A673 (cell line): ENCODE data around the gene TLR1. TPM values are rescaled to one million over a fixed set of nuclear protein-coding genes. Genes with fewer than 3 reads are reported as not detected.
"Not testable (repeated sequence)": the region's sequence is repeated elsewhere in the genome, so short reads cannot be mapped to it uniquely, and the experiment has no call there.

Experiments used
- BruUV-seq: library from RNA; stranded (reverse); fragments of 400-500 nt; replicated peaks from 2 replicates; lab custom pipeline; 2021; lab: Mats Ljungman, UMichigan
- CTCF ChIA-PET: fragments of 300-600 bp; sonication (Branson Sonifier 250); formaldehyde crosslinking; loops from one replicate; lab custom pipeline; 2022; ENCODE audit warnings: antibody characterized with exemption; lab: Charles Lee
- POLR2A ChIA-PET: fragments of 300-600 bp; sonication (Branson Sonifier 250); formaldehyde crosslinking; loops from one replicate; lab custom pipeline; 2022; ENCODE audit warnings: antibody characterized with exemption; ENCODE audit not compliant: low non-redundant PET; lab: Charles Lee
- DNase-seq: peaks from one replicate; pipeline ENCODE4 v3.0.0-alpha.2; 2015; ENCODE audit warnings: low spot score
- H3K27ac ChIP-seq: fragments of 200-600 bp; sonication (generic); 2 replicates; pipeline ENCODE4 v1.5.1; 2016; ENCODE audit warnings: mixed run types, low read depth, mild to moderate bottlenecking, mixed read lengths, antibody characterized with exemption, low read length; ENCODE audit not compliant: poor library complexity, severe bottlenecking
- H3K27me3 ChIP-seq: fragments of 200-600 bp; sonication (generic); replicated peaks from 2 replicates; pipeline ENCODE4 v1.6.1; 2017; ENCODE audit warnings: mixed run types, low read depth, mild to moderate bottlenecking, mixed read lengths, antibody characterized with exemption, low read length; ENCODE audit not compliant: insufficient read depth, poor library complexity
- H3K36me3 ChIP-seq: fragments of 200-600 bp; sonication (generic); 2 replicates; pipeline ENCODE4 v1.6.1; 2016; ENCODE audit warnings: mixed run types, mild to moderate bottlenecking, mixed read lengths, antibody characterized with exemption, low read length; ENCODE audit not compliant: insufficient read depth, poor library complexity, severe bottlenecking
- H3K4me1 ChIP-seq: fragments of 200-600 bp; sonication (generic); 2 replicates; pipeline ENCODE4 v1.6.1; 2017; ENCODE audit warnings: mixed run types, mild to moderate bottlenecking, mixed read lengths, antibody characterized with exemption, low read length; ENCODE audit not compliant: insufficient read depth, poor library complexity, severe bottlenecking
- H3K4me3 ChIP-seq: fragments of 200-600 bp; sonication (generic); 2 replicates; pipeline ENCODE4 v1.5.1; 2016; ENCODE audit warnings: low read depth, mixed run types, mild to moderate bottlenecking, mixed read lengths, low read length; ENCODE audit not compliant: poor library complexity, severe bottlenecking
- H3K9me3 ChIP-seq: fragments of 200-600 bp; sonication (generic); 2 replicates; pipeline ENCODE4 v1.6.1; 2016; ENCODE audit warnings: mixed run types, low read depth, mild to moderate bottlenecking, mixed read lengths, antibody characterized with exemption, low read length; ENCODE audit not compliant: poor library complexity, severe bottlenecking
- CTCF ChIP-seq: fragments of 300-800, 200-600 bp; sonication (generic); conservative IDR thresholded peaks from 2 replicates; pipeline ENCODE4 v1.5.1; 2017; ENCODE audit warnings: low read depth, mild to moderate bottlenecking, antibody characterized with exemption, low read length, moderate library complexity, mixed read lengths
- EZH2 ChIP-seq: fragments of 200-600 bp; sonication (generic); IDR thresholded peaks from 2 replicates; pipeline ENCODE4 v1.6.1; 2017; ENCODE audit warnings: borderline replicate concordance, low read depth, mild to moderate bottlenecking, mixed read lengths, antibody characterized with exemption, low read length; ENCODE audit not compliant: poor library complexity, severe bottlenecking
- intact Hi-C: fragments of 100-400 bp; cut with micrococcal nuclease; formaldehyde crosslinking; loops from one replicate; pipeline ENCODE4 v1.10.0; 2022; ENCODE audit not compliant: unreplicated experiment
- total RNA-seq: library from RNA; stranded (reverse); gene quantifications from 2 replicates; pipeline ENCODE4 v1.2.3, GENCODE V29; 2021

The TLR1 gene
- total RNA-seq, 1 experiment from 2014 or later: 0.37 TPM

GRCh38 chr4:38780833-38781484 is 23.6 kb downstream of the TLR1 start:
- BruUV-seq: no TSS peak
- Histone ChIP-seq H3K27me3 (no peaks in the 10 kb centered on the region), H3K36me3 (no peaks in the 10 kb centered on the region), H3K4me1 (no peaks in the 10 kb centered on the region), H3K4me3 (no peak overlapping the region), H3K27ac (no peak overlapping the region), H3K9me3 (no peaks in the 10 kb centered on the region)
- intact Hi-C loops: loop anchor here (5.0 kb wide), 1 partner anchor 719 kb away; no protein-coding TSS in a partner anchor
- CTCF ChIA-PET: interaction anchor here (0.6 to 0.7 kb wide), 2 partner anchors 457 to 609 kb away, joined by 3 to 14 read pairs; no protein-coding TSS in a partner anchor
- DNase-seq: no peak
- TF ChIP-seq EZH2 (no peak), CTCF (no peak)
- POLR2A ChIA-PET: interaction anchor here (0.6 kb wide), 1 partner anchor 38 kb away, joined by 5 read pairs; no protein-coding TSS in a partner anchor

GRCh38 chr4:38779790-38780189 is 24.8 kb downstream of the TLR1 start:
- POLR2A ChIA-PET: no interaction called here

GRCh38 chr4:38777925-38778324 is 26.7 kb downstream of the TLR1 start:
- CTCF ChIA-PET, H3K27ac ChIP-seq, H3K4me1 ChIP-seq, BruUV-seq, DNase-seq, POLR2A ChIA-PET, H3K27me3 ChIP-seq, H3K4me3 ChIP-seq, H3K36me3 ChIP-seq, H3K9me3 ChIP-seq, intact Hi-C loops: not testable (repeated sequence)

More at GRCh38 chr4:38779790-38780189, 24.8 kb downstream of the TLR1 start:
- no peaks in the 10 kb centered on the region for H3K9me3 ChIP-seq
- H3K36me3 ChIP-seq: no peaks in the 10 kb centered on the region
- no peak overlapping the region for H3K27ac ChIP-seq
- TF ChIP-seq EZH2: no peak
- no peak for TF ChIP-seq CTCF
- H3K27me3 ChIP-seq: no peaks in the 10 kb centered on the region
- CTCF ChIA-PET: no interaction called here
- DNase-seq: no peak
- BruUV-seq: no TSS peak
- no peak overlapping the region for H3K4me3 ChIP-seq
- intact Hi-C loops: loop anchor here (5.0 kb wide), 1 partner anchor 717 kb away; no protein-coding TSS in a partner anchor
- no peaks in the 10 kb centered on the region for H3K4me1 ChIP-seq
